GM12801 (cell line): ENCODE measurements around the gene FTCD.

Experiments
- CTCF ChIP-seq: IDR thresholded peaks from one replicate; pipeline ENCODE4 v1.5.1; 2011; ENCODE audit warnings: control low read depth; ENCODE audit not compliant: insufficient read length; ENCODE audit errors: extremely low read depth

FTCD gene

GRCh38 chr21:46109313-46110221, 45.8 kb downstream of the FTCD start:
- TF ChIP-seq CTCF, result no peak

GRCh38 chr21:46108827-46109312, 46.5 kb downstream of the FTCD start:
- no peak for TF ChIP-seq CTCF

- no peak for TF ChIP-seq CTCF
Observed at GRCh38 chr21:46104104-46104503, 51.3 kb downstream of the FTCD start.

GRCh38 chr21:46100906-46101305, 54.5 kb downstream of the FTCD start:
- TF ChIP-seq CTCF, result no peak

GRCh38 chr21:46100426-46100825, 55.0 kb downstream of the FTCD start:
- TF ChIP-seq CTCF, result no peak

GRCh38 chr21:46100020-46100419, 55.4 kb downstream of the FTCD start:
- no peak for TF ChIP-seq CTCF

DNA sequence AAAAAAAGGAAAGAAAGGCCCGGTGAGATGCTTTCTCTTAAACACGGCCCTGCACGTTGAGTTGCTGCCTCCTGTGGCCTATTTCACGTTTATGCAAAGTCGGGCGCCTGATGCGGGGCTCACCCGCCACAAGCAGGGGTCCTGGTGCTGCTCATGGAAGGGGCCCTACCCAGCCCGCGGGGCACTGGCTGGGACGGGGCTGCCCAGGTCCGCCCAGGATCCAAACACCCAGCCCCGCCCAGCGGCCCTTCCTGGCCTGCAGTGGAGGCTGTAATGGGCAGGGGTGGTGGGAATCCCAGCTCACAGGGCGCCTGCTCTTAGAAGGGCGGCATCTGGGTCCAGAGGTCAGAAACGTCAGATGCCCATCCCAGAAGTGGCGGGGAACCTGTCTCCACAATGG, 55.9 kb downstream of the FTCD start:
- TF ChIP-seq CTCF, result no peak
